SK-N-SH (cell line): Measurements from ENCODE around the gene PALM. TPM values are rescaled to one million over a fixed set of nuclear protein-coding genes. Genes with fewer than 3 reads are reported as not detected.

Source experiments
- CTCF ChIA-PET: fragments of 300-600, 350-600 bp; formaldehyde crosslinking; extraction: SDS; loops from one replicate; lab custom pipeline; 2021; lab: Yijun Ruan, JAX
- POLR2A ChIA-PET: fragments of 350-600 bp; sonication (Branson Sonifier 250); formaldehyde crosslinking; extraction: SDS; loops from one replicate; lab custom pipeline; 2020; ENCODE audit warnings: antibody characterized with exemption, inconsistent platforms; lab: Yijun Ruan, JAX
- DNase-seq: peaks from one replicate; pipeline ENCODE4 v3.0.0; 2012
- H2AFZ ChIP-seq: fragments of 200-600 bp; sonication (generic); 2 replicates; pipeline ENCODE4 v1.8.1; 2016; ENCODE audit warnings: antibody characterized with exemption, mild to moderate bottlenecking, low read depth
- H3F3A ChIP-seq: fragments of 200-600 bp; sonication (generic); replicated peaks from 2 replicates; pipeline ENCODE3; 2016; ENCODE audit warnings: antibody characterized with exemption, mild to moderate bottlenecking; ENCODE audit not compliant: insufficient read depth
- H3K27ac ChIP-seq, 2 experiments: fragments of 200-500 bp in 1 of 2; fragments of 200-600 bp in 1 of 2; sonication (Bioruptor generic) in 1 of 2; sonication (generic), shearing (Covaris generic) in 1 of 2; 2 replicates each; pipeline versions ENCODE4 v1.5.1 to v1.6.1; 2014 to 2016; ENCODE audit warnings: low read depth in 2 of 2, inconsistent platforms in 1 of 2, low read length in 1 of 2, mild to moderate bottlenecking in 1 of 2, mixed read lengths in 1 of 2
- H3K27me3 ChIP-seq: fragments of 200-600 bp; sonication (generic), shearing (Covaris generic); 2 replicates; pipeline ENCODE4 v1.6.1; 2016; ENCODE audit warnings: mixed run types; ENCODE audit not compliant: insufficient read depth
- H3K36me3 ChIP-seq, 2 experiments: fragments of 200-500 bp in 1 of 2; fragments of 200-600 bp in 1 of 2; sonication (Bioruptor generic) in 1 of 2; sonication (generic) in 1 of 2; replicated peaks in 1 of 2; 2 replicates each; pipeline versions ENCODE3 to v1.5.1; 2014 to 2016; ENCODE audit warnings: low read length in 1 of 2, mild to moderate bottlenecking in 1 of 2; ENCODE audit not compliant: insufficient read depth in 2 of 2, control insufficient read depth in 1 of 2
- H3K4me1 ChIP-seq, 2 experiments: fragments of 200-500 bp in 1 of 2; fragments of 200-600 bp in 1 of 2; sonication (Bioruptor generic) in 1 of 2; sonication (generic), shearing (Covaris generic) in 1 of 2; 2 replicates each; pipeline versions ENCODE4 v1.5.1 to v1.6.1; 2014 to 2016; ENCODE audit warnings: low read depth in 1 of 2, low read length in 1 of 2, mixed run types in 1 of 2; ENCODE audit not compliant: insufficient read depth in 2 of 2, control insufficient read depth in 1 of 2
- H3K4me2 ChIP-seq: fragments of 200-600 bp; sonication (generic), shearing (Covaris generic); 2 replicates; pipeline ENCODE4 v1.6.1; 2017; ENCODE audit warnings: mixed run types
- H3K4me3 ChIP-seq, 2 experiments: fragments of 200-500 bp in 1 of 2; fragments of 200-600 bp in 1 of 2; sonication (Bioruptor generic) in 1 of 2; sonication (generic), shearing (Covaris generic) in 1 of 2; 2 replicates each; pipeline versions ENCODE4 v1.5.1 to v1.8.1; 2014 to 2016; ENCODE audit warnings: low read depth in 2 of 2, inconsistent platforms in 1 of 2, low read length in 1 of 2, mild to moderate bottlenecking in 1 of 2, mixed read lengths in 1 of 2, moderate library complexity in 1 of 2
- H3K79me2 ChIP-seq: fragments of 200-600 bp; sonication (generic); 2 replicates; pipeline ENCODE4 v1.8.1; 2017; ENCODE audit warnings: mild to moderate bottlenecking; ENCODE audit not compliant: insufficient read depth
- H3K9ac ChIP-seq: fragments of 200-600 bp; sonication (generic); 2 replicates; pipeline ENCODE4 v1.6.1; 2017; ENCODE audit warnings: mixed run types
- H3K9me2 ChIP-seq: fragments of 200-600 bp; sonication (generic); 2 replicates; pipeline ENCODE4 v1.6.1; 2017; ENCODE audit warnings: mixed run types
- H3K9me3 ChIP-seq: fragments of 200-600 bp; sonication (generic); 2 replicates; pipeline ENCODE4 v1.6.1; 2017; ENCODE audit warnings: mixed run types, mild to moderate bottlenecking, moderate library complexity
- H4K20me1 ChIP-seq: fragments of 200-600 bp; sonication (generic); 2 replicates; pipeline ENCODE4 v1.6.1; 2017; ENCODE audit warnings: mild to moderate bottlenecking, mixed run types; ENCODE audit not compliant: insufficient read depth
- CHD2 ChIP-seq: fragments of 150-350 bp; IDR thresholded peaks from 2 replicates; pipeline ENCODE4 v1.6.1; 2018; ENCODE audit warnings: low read length; ENCODE audit not compliant: partially characterized antibody
- EP300 ChIP-seq, 2 experiments: IDR thresholded peaks; 2 replicates each; pipeline versions ENCODE4 v1.4.0 to v1.6.1; 2012; ENCODE audit warnings: borderline replicate concordance in 1 of 2, low read depth in 1 of 2, low read length in 1 of 2
- FOSL2 ChIP-seq: IDR thresholded peaks from 2 replicates; pipeline ENCODE4 v1.4.0; 2012; ENCODE audit warnings: low read depth, mild to moderate bottlenecking, moderate library complexity, borderline replicate concordance
- FOXJ3 ChIP-seq: sonication (generic); formaldehyde crosslinking; IDR thresholded peaks from 2 replicates; pipeline ENCODE4 v1.5.1; 2020; ENCODE audit warnings: mild to moderate bottlenecking, missing genetic modification reagents
- GABPA ChIP-seq: IDR thresholded peaks from 2 replicates; pipeline ENCODE4 v1.4.0; 2012; ENCODE audit warnings: low read depth, mild to moderate bottlenecking
- MXI1 ChIP-seq: IDR thresholded peaks from 2 replicates; pipeline ENCODE4 v1.6.1; 2012; ENCODE audit warnings: mild to moderate bottlenecking, low read depth, low read length, improper control_type of control experiment
- NRF1 ChIP-seq: IDR thresholded peaks from 2 replicates; pipeline ENCODE4 v1.6.1; 2012; ENCODE audit warnings: low read depth, mild to moderate bottlenecking, low read length
- POLR2AphosphoS5 ChIP-seq: IDR thresholded peaks from 2 replicates; pipeline ENCODE4 v1.6.1; 2012; ENCODE audit warnings: low read depth, low read length
- RAD21 ChIP-seq: IDR thresholded peaks from 2 replicates; pipeline ENCODE4 v1.6.1; 2012; ENCODE audit warnings: mild to moderate bottlenecking, low read length
- RFX5 ChIP-seq: IDR thresholded peaks from 2 replicates; pipeline ENCODE4 v1.6.1; 2012; ENCODE audit warnings: mild to moderate bottlenecking, improper control_type of control experiment, low read length
- SMC3 ChIP-seq: IDR thresholded peaks from 2 replicates; pipeline ENCODE4 v1.6.1; 2012; ENCODE audit warnings: low read depth, low read length, improper control_type of control experiment
- YY1 ChIP-seq: IDR thresholded peaks from 2 replicates; pipeline ENCODE4 v1.4.0; 2012; ENCODE audit warnings: low read depth, mild to moderate bottlenecking
- WGBS: methylation state at CpG from one replicate; pipeline ENCODE4 v1.1.6; 2017; ENCODE audit warnings: low lambda C conversion rate; 5-methylcytosine and 5-hydroxymethylcytosine counted together
- polyA plus RNA-seq, 3 experiments: library from polyadenylated mRNA; depleted of rRNA; stranded (reverse); fragments of >200 nt; gene quantifications; 2 replicates each; pipeline ENCODE4 v1.2.3, GENCODE V29; 2012
- TF ChIP-seq, protein P1 (sequence below): IDR thresholded peaks from 2 replicates; pipeline ENCODE4 v1.4.0; 2012; ENCODE audit warnings: low read depth, borderline replicate concordance
- TF ChIP-seq, protein P2 (sequence below): IDR thresholded peaks from 2 replicates; pipeline ENCODE4 v1.4.0; 2012; ENCODE audit warnings: low read depth
- TF ChIP-seq, protein P3 (sequence below): IDR thresholded peaks from 2 replicates; pipeline ENCODE4 v1.6.1; 2012; ENCODE audit warnings: mild to moderate bottlenecking, low read depth, low read length, moderate library complexity

PALM gene
- polyA plus RNA-seq, 1 of the 3 experiments (the other 2 are of a cell fraction), result 15.6 TPM

DNA sequence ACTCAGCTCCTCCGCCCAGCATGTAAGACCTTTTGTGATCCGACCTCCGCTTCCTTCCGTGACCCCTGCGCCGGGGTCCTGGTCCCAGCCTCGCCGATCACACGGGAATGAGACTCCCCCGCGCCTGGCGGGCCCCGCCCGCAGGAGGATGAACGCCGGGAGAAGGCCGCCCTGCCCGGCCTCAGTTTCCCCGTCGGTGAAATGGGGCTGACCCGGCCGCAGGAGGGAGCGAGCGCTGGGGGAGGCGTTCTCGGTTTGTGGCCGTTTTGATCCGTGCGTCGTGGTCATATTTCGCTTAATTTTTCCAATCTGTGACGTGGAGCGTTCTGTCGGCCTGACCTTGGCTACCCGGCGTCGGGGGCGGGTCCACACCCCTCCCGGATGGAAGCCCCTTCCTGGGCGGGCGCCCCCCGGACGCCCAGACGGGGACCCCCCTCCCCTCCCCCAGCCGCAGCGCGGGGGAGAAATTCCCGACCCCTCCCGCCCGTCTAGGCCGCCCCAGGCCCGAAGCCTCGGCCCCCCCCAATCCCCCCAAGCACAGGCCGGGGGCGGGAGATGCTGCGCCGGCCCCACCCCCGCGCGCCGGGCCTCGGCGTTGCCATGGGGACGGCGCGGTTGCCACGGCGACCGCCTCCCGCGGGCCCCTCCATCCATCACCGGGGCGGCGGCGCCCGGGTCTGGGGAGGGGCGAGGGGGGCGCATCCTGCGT lies 11.1 kb downstream of the PALM start:
- POLR2A ChIA-PET, result no interaction called here
- no peaks in the 10 kb centered on the region for H3K36me3 ChIP-seq

DNA sequence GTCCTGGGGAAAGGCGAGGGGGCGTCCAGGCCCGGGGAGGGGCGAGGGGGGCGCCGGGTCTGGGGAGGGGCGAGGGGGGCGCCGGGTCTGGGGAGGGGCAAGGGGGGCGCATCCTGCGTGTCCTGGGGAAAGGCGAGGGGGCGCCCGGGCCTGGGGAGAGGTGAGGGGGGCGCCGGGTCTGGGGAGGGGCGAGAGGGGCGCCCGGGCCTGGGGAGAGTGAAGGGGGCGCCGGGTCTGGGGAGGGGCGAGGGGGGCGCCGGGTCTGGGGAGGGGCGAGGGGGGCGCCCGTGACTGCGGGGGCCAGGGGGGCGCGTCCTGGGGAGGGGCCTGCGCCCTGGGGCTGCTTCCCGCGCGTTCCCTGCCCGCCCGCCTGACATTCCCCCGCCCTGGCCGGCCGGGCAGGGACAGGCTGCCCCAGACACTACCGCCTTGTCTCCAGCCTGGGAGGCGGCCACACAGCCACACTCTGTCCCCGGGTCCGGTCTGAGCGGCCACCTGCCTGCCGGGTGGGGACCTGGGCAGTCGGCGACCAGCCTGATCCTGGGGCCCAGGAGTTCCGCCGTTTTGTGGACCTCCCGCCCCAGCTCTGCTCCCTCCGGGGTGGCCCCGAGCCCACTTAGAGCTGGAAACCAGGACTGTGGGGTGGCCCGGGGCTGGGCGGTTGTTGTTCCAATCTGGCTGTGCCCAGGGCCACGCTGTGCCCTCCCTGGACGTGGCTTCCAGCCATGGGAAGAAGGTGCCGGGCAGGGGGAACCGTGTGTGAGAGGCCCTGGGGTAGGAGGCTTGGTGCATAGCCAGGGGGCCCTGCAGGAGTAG lies 11.8 kb downstream of the PALM start:
- POLR2A ChIA-PET, result no interaction called here
- TF ChIP-seq RAD21, result no peak
- TF ChIP-seq MXI1, result no peak; the same call in 1 of the 2 replicates
- TF ChIP-seq FOSL2, result no peak
- TF ChIP-seq, protein P1, sequence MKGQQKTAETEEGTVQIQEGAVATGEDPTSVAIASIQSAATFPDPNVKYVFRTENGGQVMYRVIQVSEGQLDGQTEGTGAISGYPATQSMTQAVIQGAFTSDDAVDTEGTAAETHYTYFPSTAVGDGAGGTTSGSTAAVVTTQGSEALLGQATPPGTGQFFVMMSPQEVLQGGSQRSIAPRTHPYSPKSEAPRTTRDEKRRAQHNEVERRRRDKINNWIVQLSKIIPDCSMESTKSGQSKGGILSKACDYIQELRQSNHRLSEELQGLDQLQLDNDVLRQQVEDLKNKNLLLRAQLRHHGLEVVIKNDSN, result no peak
- TF ChIP-seq RFX5, result no peak
- TF ChIP-seq YY1, result no peak
- no peak for TF ChIP-seq GABPA
- TF ChIP-seq NRF1, result no peak
- TF ChIP-seq CHD2, result no peak
- TF ChIP-seq, protein P2, sequence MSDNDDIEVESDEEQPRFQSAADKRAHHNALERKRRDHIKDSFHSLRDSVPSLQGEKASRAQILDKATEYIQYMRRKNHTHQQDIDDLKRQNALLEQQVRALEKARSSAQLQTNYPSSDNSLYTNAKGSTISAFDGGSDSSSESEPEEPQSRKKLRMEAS, result no peak
- TF ChIP-seq SMC3, result no peak
- TF ChIP-seq FOXJ3, result no peak
- TF ChIP-seq, protein P3, sequence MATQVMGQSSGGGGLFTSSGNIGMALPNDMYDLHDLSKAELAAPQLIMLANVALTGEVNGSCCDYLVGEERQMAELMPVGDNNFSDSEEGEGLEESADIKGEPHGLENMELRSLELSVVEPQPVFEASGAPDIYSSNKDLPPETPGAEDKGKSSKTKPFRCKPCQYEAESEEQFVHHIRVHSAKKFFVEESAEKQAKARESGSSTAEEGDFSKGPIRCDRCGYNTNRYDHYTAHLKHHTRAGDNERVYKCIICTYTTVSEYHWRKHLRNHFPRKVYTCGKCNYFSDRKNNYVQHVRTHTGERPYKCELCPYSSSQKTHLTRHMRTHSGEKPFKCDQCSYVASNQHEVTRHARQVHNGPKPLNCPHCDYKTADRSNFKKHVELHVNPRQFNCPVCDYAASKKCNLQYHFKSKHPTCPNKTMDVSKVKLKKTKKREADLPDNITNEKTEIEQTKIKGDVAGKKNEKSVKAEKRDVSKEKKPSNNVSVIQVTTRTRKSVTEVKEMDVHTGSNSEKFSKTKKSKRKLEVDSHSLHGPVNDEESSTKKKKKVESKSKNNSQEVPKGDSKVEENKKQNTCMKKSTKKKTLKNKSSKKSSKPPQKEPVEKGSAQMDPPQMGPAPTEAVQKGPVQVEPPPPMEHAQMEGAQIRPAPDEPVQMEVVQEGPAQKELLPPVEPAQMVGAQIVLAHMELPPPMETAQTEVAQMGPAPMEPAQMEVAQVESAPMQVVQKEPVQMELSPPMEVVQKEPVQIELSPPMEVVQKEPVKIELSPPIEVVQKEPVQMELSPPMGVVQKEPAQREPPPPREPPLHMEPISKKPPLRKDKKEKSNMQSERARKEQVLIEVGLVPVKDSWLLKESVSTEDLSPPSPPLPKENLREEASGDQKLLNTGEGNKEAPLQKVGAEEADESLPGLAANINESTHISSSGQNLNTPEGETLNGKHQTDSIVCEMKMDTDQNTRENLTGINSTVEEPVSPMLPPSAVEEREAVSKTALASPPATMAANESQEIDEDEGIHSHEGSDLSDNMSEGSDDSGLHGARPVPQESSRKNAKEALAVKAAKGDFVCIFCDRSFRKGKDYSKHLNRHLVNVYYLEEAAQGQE, result no peak
- no peak for TF ChIP-seq EP300 (IDR thresholded peaks at IDR 0.05; ENCODE audit: borderline replicate concordance in 1 of 2, low read depth in 1 of 2, low read length in 1 of 2)

More for the DNA sequence above, 11.1 kb downstream of the PALM start:
- Histone ChIP-seq H2AFZ (no peak overlapping the region), H3K4me1 (no peaks in the 10 kb centered on the region; a peak in 1 of 4 replicates), H3K27me3 (no peaks in the 10 kb centered on the region), H3K9me2 (no peaks in the 10 kb centered on the region), H3K9ac (no peak overlapping the region), H3K4me3 (no peak overlapping the region), H3K9me3 (no peaks in the 10 kb centered on the region), H3K27ac (peak overlapping the region in 1 of 2 experiments; percentile 35; a peak in 2 of 4 replicates), H3K79me2 (0 out of 2 replicates have a peak, but pooled peaks cover under 1% of the 10 kb centered on the region), H3K4me2 (no peak overlapping the region), H4K20me1 (no peaks in the 10 kb centered on the region), H3F3A (no peaks in the 10 kb centered on the region)
- TF ChIP-seq POLR2AphosphoS5 (no peak), RFX5 (no peak), GABPA (no peak), MXI1 (0 out of 2 replicates have a peak, but pooled peaks have one; percentile 26), YY1 (no peak)
- WGBS, result 51% methylated on average over 44 of the region's 79 CpGs
- CTCF ChIA-PET, result interaction anchor here (0.9 kb wide), 1 partner anchor 11 kb away, joined by 3 read pairs; no protein-coding TSS in a partner anchor
- DNase-seq, result peak; percentile 97

More for the DNA sequence above, 11.8 kb downstream of the PALM start:
- Histone ChIP-seq H3K4me2 (no peak overlapping the region), H3K4me1 (no peaks in the 10 kb centered on the region; a peak in 1 of 4 replicates), H3K9me3 (no peaks in the 10 kb centered on the region), H3K9me2 (no peaks in the 10 kb centered on the region), H3K36me3 (no peaks in the 10 kb centered on the region), H3K79me2 (no peaks in the 10 kb centered on the region), H3K4me3 (peak overlapping the region in 1 of 2 experiments; percentile 27; a peak in 1 of 4 replicates), H3F3A (no peaks in the 10 kb centered on the region), H3K27ac (peak overlapping the region in 1 of 2 experiments; percentile 72; a peak in 2 of 4 replicates), H3K27me3 (no peaks in the 10 kb centered on the region), H3K9ac (no peak overlapping the region), H4K20me1 (no peaks in the 10 kb centered on the region), H2AFZ (no peak overlapping the region)
- DNase-seq, result peak; percentile 90
- WGBS, result 33% methylated on average over 17 of the region's 58 CpGs
- CTCF ChIA-PET, result interaction anchor here (0.9 to 5.8 kb wide), 3 partner anchors 10 to 17 kb away, joined by 3 to 35 read pairs (median 6); no protein-coding TSS in a partner anchor
